A673 (cell line): ENCODE results near the gene NELL1.

Experiments used
- EZH2 ChIP-seq: fragments of 200-600 bp; sonication (generic); IDR thresholded peaks from 2 replicates; pipeline ENCODE4 v1.6.1; 2017; ENCODE audit warnings: borderline replicate concordance, low read depth, mild to moderate bottlenecking, mixed read lengths, antibody characterized with exemption, low read length; ENCODE audit not compliant: poor library complexity, severe bottlenecking
- TF ChIP-seq, protein P1 (sequence below): fragments of 300-800, 200-600 bp; sonication (generic); conservative IDR thresholded peaks from 2 replicates; pipeline ENCODE4 v1.5.1; 2017; ENCODE audit warnings: low read depth, mild to moderate bottlenecking, antibody characterized with exemption, low read length, moderate library complexity, mixed read lengths

DNA sequence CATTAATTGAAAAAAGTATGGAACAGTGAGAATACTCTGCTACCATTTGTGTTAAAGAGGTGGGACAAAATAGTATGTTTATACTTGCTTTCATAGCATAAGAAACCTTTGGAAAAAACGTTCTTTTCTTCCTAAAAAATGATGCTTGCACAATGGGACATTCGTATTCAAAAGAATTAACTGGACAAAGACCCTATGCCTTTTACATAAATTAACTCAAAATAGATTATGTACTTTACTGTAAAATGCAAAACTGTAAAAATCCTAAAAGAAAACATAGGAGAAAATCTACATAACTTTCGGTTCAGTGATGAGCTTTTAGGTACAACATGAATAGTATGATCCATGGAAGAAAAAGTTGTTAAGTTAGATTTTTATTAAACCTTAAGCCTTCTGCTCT lies 166.2 kb downstream of the NELL1 start:
- TF ChIP-seq, protein P1, sequence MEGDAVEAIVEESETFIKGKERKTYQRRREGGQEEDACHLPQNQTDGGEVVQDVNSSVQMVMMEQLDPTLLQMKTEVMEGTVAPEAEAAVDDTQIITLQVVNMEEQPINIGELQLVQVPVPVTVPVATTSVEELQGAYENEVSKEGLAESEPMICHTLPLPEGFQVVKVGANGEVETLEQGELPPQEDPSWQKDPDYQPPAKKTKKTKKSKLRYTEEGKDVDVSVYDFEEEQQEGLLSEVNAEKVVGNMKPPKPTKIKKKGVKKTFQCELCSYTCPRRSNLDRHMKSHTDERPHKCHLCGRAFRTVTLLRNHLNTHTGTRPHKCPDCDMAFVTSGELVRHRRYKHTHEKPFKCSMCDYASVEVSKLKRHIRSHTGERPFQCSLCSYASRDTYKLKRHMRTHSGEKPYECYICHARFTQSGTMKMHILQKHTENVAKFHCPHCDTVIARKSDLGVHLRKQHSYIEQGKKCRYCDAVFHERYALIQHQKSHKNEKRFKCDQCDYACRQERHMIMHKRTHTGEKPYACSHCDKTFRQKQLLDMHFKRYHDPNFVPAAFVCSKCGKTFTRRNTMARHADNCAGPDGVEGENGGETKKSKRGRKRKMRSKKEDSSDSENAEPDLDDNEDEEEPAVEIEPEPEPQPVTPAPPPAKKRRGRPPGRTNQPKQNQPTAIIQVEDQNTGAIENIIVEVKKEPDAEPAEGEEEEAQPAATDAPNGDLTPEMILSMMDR, result no peak
- no peak for TF ChIP-seq EZH2
